VCaP (cell line): Measurements from ENCODE around the gene IRF2BPL.

Experiments used
- H3K27ac ChIP-seq: fragments of 450-650 bp; 2 replicates; pipeline ENCODE4 v1.5.1; 2017
- CTCF ChIP-seq: fragments of 450-650 bp; conservative IDR thresholded peaks from 2 replicates; pipeline ENCODE4 v1.5.1; 2017; ENCODE audit warnings: mild to moderate bottlenecking, moderate library complexity

The IRF2BPL gene

GRCh38 chr14:77005559-77005958 is 22.9 kb downstream of the IRF2BPL start:
- TF ChIP-seq CTCF, result no peak
- peak overlapping the region; percentile 100 for H3K27ac ChIP-seq

GRCh38 chr14:77004711-77005460 is 23.6 kb downstream of the IRF2BPL start:
- no peak for TF ChIP-seq CTCF
- H3K27ac ChIP-seq, result peak overlapping the region; percentile 100

GRCh38 chr14:77003960-77004710 is 24.4 kb downstream of the IRF2BPL start:
- H3K27ac ChIP-seq, result peak overlapping the region; percentile 100
- no peak for TF ChIP-seq CTCF

- TF ChIP-seq CTCF, result no peak
- H3K27ac ChIP-seq, result peak overlapping the region; percentile 100; the same call in 1 of the 2 replicates
These were observed 25.6 kb downstream of the IRF2BPL start for GRCh38 chr14:77002889-77003288.

GRCh38 chr14:77002335-77002734 is 26.2 kb downstream of the IRF2BPL start:
- TF ChIP-seq CTCF, result no peak

GRCh38 chr14:77000340-77001270 is 27.9 kb downstream of the IRF2BPL start:
- H3K27ac ChIP-seq, result peak overlapping the region; percentile 85
- no peak for TF ChIP-seq CTCF

More at GRCh38 chr14:77002335-77002734, 26.2 kb downstream of the IRF2BPL start:
- peak overlapping the region; percentile 100; the same call in 1 of the 2 replicates for H3K27ac ChIP-seq

GRCh38 chr14:76998910-76999309 is 29.6 kb downstream of the IRF2BPL start:
- H3K27ac ChIP-seq, result peak overlapping the region; percentile 85; the same call in 1 of the 2 replicates
- no peak for TF ChIP-seq CTCF
